NB4 (cell line): ENCODE measurements around the gene SH3D19.
"Not testable (repeated sequence)": the region's sequence is repeated elsewhere in the genome, so short reads cannot be mapped to it uniquely, and the experiment has no call there.

Experiments used
- DNase-seq: peaks from one replicate; pipeline ENCODE4 v3.0.0; 2010; ENCODE audit warnings: low read depth
- H3K4me3 ChIP-seq: one replicate; pipeline ENCODE4 v1.5.1; 2011; ENCODE audit warnings: mild to moderate bottlenecking, low read depth, low read length, moderate library complexity
- CTCF ChIP-seq: IDR thresholded peaks from one replicate; pipeline ENCODE4 v1.5.1; 2012; ENCODE audit warnings: low read depth, low read length
- MAX ChIP-seq: IDR thresholded peaks from 2 replicates; pipeline ENCODE4 v1.6.1; 2011; ENCODE audit warnings: low read depth, low read length
- MYC ChIP-seq: IDR thresholded peaks from 2 replicates; pipeline ENCODE4 v1.6.1; 2011; ENCODE audit warnings: low read depth, low read length
- POLR2A ChIP-seq: IDR thresholded peaks from 2 replicates; pipeline ENCODE4 v1.6.1; 2011; ENCODE audit warnings: mild to moderate bottlenecking; ENCODE audit not compliant: insufficient read length; ENCODE audit errors: extremely low read depth

The SH3D19 gene

GRCh38 chr4:151239608-151240007, 85.8 kb downstream of the SH3D19 start:
- TF ChIP-seq POLR2A (no peak), MAX (no peak), MYC (no peak), CTCF (no peak)
- no peak overlapping the region for H3K4me3 ChIP-seq
- no peak for DNase-seq

GRCh38 chr4:151238477-151238876, 86.9 kb downstream of the SH3D19 start:
- TF ChIP-seq CTCF: no peak
- TF ChIP-seq MYC: no peak
- TF ChIP-seq POLR2A: no peak
- no peak for DNase-seq
- H3K4me3 ChIP-seq: no peak overlapping the region

GRCh38 chr4:151236036-151236435, 89.4 kb downstream of the SH3D19 start:
- no peak for DNase-seq
- no peak for TF ChIP-seq MAX
- no peak for TF ChIP-seq POLR2A
- no peak for TF ChIP-seq CTCF
- no peak for TF ChIP-seq MYC
- H3K4me3 ChIP-seq: no peak overlapping the region

- DNase-seq, H3K4me3 ChIP-seq: not testable (repeated sequence)
These were observed 90.0 kb downstream of the SH3D19 start for GRCh38 chr4:151235373-151235772.

- no peak for DNase-seq
- no peak for TF ChIP-seq CTCF
- TF ChIP-seq MYC: no peak
- no peak for TF ChIP-seq POLR2A
- TF ChIP-seq MAX: no peak
- H3K4me3 ChIP-seq: no peak overlapping the region
These were observed 91.8 kb downstream of the SH3D19 start for GRCh38 chr4:151233600-151233999.

- no peak for DNase-seq
- H3K4me3 ChIP-seq: no peak overlapping the region
- TF ChIP-seq MYC (no peak), POLR2A (no peak), CTCF (no peak), MAX (no peak)
These were observed 93.3 kb downstream of the SH3D19 start for GRCh38 chr4:151231915-151232595.
